ENCODE measurements around the gene RHOT2. TPM values are rescaled to one million over a fixed set of nuclear protein-coding genes. Genes with fewer than 3 reads are reported as not detected.

The RHOT2 gene
- total RNA-seq, 4 donors from 2014 or later, result 38.8 to 86.9 (median 61.5) TPM

DNA sequence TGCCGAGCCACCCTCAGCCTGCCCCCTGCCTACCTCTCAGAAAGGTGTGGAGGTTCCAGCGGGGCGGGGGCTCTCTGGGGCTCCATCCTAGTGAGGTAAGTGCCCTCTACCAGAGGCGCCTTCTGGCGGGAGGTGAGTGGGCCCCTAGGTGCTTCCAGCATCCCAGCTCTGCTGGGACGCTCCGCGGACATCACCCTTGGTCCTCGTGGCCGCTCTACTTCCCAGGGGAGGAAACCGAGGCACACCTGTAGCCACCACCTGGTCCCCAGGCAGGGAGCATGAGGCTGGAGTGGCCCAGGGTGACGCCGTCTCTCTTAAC, 24.9 kb upstream of the RHOT2 start:
- DNase-seq (ENCODE audit: low spot score), result no peak
- no peak for ATAC-seq (ENCODE audit: low FRiP score)
- TF ChIP-seq, protein P1, sequence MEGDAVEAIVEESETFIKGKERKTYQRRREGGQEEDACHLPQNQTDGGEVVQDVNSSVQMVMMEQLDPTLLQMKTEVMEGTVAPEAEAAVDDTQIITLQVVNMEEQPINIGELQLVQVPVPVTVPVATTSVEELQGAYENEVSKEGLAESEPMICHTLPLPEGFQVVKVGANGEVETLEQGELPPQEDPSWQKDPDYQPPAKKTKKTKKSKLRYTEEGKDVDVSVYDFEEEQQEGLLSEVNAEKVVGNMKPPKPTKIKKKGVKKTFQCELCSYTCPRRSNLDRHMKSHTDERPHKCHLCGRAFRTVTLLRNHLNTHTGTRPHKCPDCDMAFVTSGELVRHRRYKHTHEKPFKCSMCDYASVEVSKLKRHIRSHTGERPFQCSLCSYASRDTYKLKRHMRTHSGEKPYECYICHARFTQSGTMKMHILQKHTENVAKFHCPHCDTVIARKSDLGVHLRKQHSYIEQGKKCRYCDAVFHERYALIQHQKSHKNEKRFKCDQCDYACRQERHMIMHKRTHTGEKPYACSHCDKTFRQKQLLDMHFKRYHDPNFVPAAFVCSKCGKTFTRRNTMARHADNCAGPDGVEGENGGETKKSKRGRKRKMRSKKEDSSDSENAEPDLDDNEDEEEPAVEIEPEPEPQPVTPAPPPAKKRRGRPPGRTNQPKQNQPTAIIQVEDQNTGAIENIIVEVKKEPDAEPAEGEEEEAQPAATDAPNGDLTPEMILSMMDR (IDR thresholded peaks at IDR 0.05), result no peak

DNA sequence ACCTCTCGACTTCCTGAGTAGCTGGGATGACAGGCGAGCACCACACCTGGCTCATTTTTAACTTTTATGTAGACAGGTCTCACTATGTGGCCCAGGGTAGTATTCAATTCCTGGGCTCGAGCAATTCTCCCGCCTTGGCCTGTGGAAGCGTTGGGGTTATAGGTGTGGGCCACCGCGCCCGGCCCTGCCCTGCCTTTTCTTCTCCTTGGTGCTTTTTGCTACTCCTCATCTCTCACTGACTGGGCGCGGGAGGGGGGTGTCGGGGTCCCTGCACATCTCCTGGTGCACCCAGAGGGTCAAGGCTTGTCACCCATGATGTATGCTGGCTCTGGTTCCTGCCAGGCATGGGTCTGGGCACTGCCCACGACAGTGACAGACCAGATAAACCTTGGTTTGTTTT, 23.4 kb upstream of the RHOT2 start:
- no peak for DNase-seq (ENCODE audit: low spot score)
- ATAC-seq (ENCODE audit: low FRiP score), result no peak
- TF ChIP-seq, protein P1 (IDR thresholded peaks at IDR 0.05), result no peak

DNA sequence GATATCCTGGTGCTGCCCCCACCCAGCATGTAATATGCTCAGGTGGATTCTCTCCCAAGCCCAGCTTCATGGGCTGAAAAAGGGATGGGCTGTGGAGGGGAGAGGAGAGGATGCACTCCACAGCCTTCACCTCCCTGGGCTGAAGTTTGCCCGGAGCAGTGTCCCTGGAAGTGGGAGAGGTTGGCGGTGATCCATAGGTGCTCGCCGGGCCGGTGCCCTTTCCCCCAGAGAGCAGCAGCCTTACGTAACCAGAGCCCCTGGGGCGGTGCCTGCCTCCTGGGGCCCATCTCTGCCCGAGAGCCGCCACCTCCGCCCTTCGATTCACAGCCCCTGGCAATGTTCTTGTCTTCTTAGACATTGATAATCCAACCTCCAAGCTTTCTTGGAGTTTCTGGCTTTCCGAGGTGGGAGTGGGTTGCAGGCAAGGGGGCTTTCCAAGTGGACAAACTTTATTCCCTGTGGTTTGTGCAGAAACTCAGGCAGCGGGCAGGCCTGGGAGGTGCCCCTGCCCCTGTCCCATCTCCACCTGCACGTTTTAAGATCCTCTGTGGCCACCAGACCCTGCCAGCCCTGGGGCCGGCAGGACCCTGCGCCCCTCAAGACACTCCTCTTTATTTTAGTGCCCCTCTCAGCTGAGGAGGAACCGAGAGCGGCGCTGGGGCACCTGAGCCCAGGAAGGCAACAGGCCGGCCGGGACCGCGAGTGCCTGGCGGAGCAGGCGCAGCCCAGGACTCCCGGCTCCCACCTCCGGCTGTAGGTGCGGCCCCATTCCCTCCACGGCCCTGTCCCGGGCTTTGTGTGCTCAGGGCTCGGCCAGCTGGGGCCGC, 21.9 kb upstream of the RHOT2 start:
- ATAC-seq (ENCODE audit: low FRiP score) (no peak), DNase-seq (ENCODE audit: low spot score) (no peak)
- TF ChIP-seq, protein P1 (IDR thresholded peaks at IDR 0.05), result no peak

DNA sequence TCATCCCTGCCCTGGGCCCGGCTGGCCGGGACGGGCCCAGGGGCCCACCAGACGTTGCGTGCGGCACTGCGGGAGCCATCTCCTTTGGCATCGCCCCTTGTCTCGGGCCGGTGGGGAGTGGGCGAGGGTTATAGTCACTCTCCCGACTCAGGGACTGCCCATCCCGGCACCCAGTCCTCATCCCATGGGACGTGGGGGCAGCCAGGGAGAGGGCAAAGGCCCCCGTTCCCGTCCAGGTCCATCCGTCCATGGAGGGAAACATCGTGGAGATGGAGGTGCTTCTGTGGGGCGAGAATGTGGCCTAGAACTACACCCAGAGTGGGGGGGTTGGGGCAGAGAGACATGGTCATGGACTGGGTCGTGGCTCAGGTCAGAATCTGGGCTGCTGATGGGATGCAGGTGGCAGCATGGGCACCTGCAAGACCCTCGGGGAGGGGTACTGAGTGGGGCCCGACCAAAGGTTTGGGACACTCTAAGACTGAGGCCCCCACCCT, 21.2 kb upstream of the RHOT2 start:
- DNase-seq (ENCODE audit: low spot score) (no peak), ATAC-seq (ENCODE audit: low FRiP score) (no peak)
- TF ChIP-seq, protein P1 (IDR thresholded peaks at IDR 0.05), result no peak

DNA sequence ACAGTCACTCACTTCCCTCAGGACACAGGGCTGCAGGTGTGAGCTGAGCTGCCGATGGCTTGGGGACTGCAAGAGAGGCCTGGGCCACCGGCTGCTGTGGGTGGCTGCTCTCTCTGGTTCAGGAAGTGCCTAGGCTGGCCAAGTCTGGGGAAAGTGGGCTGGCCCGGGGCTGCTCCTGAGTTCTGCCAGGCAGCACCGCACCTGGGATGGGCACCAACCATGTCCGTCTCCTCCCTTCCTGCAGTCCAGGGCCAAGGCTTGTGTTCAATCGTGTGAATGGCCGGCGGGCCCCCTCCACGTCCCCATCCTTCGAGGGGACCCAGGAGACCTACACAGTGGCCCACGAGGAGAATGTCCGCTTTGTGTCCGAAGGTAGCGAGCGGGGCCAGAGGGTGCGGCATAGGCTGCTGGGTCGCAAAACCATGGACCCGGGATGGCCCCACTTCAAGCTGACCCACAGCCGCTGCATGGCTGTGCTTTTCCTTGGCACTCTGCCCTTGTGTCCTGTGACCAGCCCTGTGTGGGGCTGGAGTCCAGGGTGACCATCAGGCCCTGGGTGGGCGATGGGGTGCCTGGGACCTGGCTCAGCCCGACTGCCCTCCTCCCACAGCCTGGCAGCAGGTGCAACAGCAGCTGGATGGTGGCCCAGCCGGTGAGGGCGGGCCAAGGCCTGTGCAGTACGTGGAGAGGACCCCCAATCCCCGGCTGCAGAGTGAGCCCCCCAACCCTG, 20.6 kb upstream of the RHOT2 start:
- TF ChIP-seq, protein P1 (IDR thresholded peaks at IDR 0.05), result no peak
- DNase-seq (ENCODE audit: low spot score) (no peak), ATAC-seq (ENCODE audit: low FRiP score) (no peak)

DNA sequence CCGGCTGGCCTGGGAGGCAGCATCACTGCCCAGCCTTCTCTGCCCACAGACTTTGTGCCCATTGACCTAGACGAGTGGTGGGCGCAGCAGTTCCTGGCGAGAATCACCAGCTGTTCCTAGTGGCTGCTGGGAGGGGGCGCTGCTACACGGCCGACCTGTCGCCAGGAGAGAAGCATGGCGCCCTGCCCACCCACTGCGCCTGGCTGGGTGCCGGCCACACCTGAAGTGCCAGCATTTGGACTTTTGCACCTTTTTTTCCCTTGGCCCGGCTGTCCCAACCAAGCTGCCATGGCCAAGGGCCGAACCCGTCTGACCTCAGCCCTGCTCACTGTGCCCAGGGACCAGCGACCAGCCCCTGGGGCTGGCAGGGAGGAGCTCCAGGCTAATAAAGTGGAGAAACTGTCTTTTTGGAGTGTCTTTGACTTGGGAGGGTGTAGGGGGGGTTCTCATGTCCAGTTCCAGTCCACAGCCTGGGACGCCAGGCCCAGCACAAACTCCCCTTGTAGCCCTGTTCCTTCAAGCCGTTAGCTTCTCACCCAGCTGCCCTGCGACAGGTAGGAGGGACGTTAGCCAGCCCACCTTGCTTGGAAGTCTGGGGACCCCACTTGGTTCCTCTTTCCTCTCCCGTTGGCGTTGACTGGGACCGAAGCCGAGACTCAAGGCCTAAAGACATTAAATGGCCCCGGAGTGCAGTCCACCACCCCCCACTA, 19.7 kb upstream of the RHOT2 start:
- no peak for DNase-seq (ENCODE audit: low spot score)
- TF ChIP-seq, protein P1 (IDR thresholded peaks at IDR 0.05), result no peak
- ATAC-seq (ENCODE audit: low FRiP score), result no peak
